Stimulated activated CD8-positive, alpha-beta memory T cell treated with anti-CD3 and anti-CD28 coated beads, Interleukin-2, amount 100 ng/mL, for 1 hour (primary cell): Measurements from ENCODE around the gene CD247.
A peak's percentile ranks its signal among the peaks of the same experiment; 100 is the strongest.

Source experiments
- DNase-seq, 2 donors: peaks; one replicate each; pipeline ENCODE4 v3.0.0-alpha.2; 2020; ENCODE audit warnings: low read depth in 2 of 2

Gene CD247

DNA sequence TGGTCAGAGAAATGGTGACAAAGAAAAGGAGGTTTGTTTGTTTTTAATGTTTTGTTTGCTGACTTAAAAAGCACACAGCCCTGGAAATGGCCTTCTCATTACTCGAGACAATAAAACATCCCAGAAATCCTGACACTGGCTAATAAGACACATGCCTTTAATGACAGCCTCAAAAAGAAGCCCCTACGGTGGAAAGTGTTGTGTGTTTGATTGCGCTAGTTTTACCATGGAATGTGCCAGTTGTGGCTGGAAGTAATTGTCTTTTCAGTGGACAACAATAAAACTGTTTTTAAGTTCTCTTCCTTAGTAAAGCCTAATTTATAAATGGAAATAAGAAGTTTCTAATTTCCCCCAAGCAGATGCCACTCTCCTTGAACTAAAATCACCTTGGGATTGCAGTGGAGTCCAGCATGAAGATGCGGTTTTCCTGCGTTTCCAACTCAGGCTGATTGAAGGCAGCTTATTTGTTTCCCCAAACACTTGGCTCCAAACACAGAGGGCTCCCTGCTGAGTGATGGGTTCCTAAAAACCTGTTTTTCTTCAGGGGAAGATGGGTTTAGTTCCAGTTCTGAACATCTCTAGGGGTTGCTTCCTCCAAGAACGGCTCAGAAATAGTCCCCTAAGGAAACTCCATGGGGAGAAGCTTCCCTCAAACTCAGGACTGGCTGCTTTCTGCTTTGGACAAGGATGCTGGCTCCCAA, 54.3 kb downstream of the CD247 start:
- DNase-seq = no peak

DNA sequence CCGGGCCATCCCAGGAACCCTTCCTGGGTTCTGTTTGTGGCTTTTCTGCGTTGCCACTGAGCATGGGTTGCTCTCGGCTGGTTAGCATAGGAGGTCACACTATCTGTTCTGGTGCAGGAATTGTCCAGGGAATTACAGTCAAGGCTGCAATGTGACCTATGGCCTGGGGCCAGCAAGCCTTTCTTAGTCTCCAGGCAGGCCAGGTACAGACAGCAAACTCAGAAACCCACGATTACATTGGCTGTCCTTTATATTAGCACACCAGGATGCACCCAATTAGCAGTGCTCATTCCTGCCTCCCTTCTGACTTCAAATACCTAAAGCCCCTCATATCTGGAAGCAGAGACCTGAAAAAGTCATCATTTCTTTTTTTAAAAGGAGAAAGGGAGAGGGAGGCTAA, 55.2 kb downstream of the CD247 start:
- no peak for DNase-seq

DNA sequence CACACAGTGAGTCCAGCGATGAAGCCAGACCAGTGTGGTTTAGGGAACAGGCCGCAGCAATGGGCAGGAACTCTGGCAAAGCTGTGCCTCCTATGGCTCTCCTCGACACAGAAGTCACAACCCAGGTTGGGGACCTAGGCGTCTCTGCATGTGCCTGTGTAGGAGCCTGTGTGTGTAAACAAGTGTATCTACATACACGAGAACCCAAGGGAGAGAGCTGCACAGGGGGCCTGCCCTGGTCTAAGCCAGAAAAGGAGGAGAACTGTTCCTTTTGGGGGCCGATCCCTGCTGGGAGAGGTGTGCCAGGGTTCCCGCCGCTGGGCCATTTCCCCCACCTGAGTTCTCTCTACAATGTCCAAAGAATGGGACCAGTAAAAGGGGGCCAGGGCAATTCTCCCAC, 56.0 kb downstream of the CD247 start:
- no peak for DNase-seq

DNA sequence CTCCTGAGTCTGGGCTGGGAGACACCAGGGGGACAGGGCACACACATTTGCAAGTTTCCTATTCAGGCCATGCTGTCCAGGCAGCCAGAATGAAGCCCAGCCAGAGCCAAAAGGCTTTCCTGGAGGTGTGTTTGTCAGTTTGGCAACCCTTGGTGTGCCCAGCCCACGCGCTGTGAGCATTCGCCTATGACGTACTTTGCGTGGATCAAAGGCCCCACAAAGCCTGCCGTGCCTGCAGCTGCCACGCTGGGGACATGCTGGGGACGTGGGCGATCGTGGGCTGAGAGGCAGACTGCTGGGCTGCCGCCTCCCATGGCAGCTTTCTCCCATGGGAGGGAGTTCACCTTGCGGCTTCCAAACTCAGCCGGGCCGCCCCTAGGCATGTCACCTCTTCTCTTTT, 57.5 kb downstream of the CD247 start:
- no peak for DNase-seq

DNA sequence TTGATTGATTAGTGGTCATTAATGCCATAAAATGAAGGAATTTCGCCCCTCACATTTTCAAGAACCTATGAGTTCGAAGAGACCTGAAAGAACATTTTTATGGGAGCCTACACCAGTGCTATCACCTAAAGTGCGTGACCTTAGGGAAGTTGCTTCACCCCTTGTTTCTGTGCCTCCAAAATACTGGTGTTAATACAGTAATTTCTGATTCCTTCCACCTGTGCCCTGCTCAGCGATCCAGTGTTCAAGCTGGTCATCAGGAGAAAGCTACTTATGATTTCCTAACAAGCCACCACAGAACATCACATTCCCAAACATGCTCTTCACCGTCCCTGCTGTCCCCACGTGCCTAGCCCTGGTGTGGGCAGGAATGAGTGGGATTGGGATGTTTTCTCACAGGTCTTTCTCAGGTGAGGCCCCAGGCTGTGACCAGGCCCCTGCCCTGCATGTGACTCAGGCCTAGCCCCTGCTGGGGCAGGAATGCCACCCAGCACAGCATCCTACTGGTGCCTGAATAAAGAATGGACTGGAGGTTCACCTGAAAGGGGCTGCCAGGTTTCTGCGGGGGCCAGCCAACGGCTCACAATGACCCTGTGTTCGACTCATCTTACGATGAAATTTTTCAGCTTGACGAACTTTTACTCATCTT, 60.3 kb downstream of the CD247 start:
- no peak for DNase-seq

DNA sequence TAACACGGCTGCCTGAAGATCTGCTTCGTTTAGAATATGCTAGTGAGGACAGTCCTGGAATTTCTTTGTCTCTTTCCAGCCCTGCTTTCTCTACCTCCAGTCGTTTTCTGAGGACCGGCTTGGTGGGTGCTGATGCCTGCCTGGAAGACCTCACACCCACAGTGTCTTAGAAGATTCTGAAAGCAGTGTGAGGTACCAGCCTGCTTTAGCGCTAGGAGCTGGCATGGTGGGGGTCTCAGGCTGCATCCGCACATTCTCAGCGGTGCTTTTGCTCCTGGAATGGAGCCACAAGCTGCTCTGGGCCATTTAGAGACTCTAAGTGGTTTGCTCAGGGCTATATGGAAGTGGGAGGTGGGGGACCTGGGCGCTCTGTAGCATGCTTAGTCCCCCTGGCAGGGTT, 61.4 kb downstream of the CD247 start:
- DNase-seq = no peak

DNA sequence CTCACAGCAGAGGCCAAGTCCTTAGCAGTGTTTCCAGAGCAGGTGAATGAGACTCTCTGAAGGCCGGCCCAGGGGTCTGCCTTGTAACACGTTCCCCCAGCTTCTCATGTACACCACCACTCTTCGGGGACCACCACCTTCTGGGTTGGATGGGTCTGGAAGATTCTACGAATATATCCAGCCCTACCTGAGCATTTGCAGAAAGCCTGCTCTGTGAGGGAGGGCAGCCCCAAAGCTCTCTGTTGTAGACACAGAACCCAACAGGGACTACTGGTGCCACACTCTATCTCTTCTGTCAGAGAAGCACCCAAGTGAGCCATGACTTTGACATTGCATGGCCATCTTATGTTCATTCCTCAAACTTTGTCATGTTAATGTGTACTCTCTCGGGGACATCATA, 61.8 kb downstream of the CD247 start:
- no peak for DNase-seq

DNA sequence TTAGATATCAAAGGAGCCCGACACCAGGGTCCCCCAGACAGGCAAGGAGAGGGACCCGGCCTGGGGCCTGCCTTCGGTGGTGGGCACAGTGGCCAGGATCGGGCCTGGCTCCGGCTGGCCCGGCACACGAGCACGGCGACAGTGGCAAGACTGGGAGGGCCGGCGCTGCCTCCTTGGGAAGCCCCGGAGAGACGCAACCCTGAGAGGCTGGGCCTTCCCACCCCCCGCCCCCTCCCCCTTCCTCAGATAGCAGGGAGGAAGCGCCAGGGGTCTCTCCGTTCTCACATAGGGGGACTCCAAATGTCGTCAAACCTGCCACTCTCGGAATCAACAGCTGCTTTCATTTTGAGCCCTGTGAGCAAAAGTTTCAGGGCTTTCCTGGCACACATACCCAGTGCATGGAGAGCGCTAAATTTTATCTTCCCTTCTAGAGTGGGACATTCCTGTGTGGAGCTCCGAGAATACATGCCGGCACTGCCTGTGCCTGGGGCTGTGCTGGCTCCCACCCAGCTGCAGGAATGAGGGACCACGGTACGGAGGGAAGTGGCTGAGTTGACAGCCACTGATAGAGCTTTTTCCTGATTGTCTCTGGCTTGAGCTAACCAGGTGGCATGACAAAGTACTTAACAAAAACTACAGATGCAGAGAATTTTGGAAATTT, 62.4 kb downstream of the CD247 start:
- no peak for DNase-seq

DNA sequence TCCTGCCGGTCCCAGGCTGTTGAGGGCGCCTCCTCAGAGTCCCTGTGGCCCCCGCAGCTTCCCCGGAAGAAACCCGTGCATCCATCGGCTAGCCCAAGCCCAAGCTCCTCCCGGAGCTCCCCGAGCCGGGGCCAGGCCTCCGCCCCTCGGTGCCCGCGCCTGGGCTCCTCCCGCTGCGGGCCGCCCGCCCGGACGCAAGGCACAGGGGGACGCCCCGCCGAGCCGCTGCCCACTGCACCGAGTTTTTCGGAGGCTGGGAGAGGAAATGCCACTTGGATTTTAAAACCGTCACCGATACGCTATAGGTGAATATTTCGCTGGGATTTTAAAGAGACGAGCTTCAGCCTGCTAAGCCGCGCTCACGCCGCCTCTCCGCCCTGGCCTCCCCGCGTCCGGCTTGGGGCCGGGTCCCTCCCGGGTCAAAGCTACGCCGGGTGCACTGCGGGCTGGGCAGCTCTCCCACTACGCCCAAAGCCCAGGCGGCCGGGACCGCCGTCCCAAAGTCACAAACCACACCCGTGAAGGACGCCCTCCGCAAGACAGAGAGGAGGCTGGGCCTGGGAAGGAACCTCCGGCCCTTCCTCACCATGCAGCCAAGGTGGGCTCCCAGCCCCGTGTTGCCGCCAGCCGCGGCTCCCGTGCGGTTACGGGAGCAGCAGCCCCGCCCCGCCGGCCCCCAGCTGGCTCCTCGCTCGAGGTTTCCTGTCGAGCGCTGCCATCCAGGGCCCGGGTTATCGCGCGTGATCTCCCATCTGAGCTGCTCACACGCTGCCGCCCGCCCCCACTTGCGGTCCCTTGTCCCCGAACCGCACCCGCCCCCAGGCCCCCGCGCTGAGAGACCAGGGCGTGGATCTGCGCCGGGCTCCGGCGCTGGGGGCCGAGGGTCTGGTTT, 63.2 kb downstream of the CD247 start:
- peak; percentile 53 to 69 for DNase-seq

DNA sequence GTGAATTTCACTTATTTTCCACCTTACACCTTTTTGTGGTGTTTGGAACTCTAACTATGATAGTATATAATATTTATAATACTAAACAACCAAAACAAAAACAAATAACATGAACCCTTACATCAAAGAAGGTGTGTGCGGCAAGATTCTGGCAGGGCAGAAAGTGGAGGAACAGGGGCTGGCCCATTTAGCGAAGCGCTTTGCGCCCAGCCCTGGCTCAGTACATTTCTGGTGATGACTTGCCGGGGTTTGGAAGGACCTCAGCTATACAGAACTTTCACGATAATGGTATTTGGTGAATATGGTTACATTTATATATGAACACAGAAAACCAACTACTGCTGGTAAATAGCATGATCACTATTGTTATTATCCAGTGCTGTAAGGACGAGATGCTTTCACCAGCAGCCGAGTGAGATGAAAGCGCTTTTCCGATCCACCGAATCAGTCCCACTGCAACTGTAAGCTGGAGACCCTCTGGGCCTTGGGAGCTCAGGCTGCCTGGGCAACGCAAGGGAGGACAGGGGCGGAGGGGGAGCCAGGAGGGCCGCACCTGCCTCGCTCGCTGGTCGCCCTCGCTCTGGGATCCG, 63.9 kb downstream of the CD247 start:
- no peak for DNase-seq

DNA sequence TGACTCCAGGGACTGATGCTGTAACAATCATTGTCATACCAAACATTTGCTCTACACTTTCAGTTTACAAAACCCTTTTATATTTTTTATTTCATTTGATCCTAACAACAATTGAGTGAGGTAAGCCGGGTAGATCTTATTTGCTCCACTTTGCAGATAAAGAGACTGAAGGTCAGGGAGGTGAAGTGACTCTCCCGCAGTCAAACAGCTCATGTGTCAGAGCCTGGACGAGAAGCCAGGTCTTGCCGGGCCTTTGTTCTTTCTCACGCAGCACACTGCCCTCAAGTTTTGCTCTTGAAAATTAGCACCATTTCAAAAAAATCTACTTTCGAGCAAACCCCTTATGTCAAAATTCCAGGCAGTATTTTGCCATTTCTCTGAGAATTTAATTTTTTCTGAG, 65.2 kb downstream of the CD247 start:
- DNase-seq = no peak

DNA sequence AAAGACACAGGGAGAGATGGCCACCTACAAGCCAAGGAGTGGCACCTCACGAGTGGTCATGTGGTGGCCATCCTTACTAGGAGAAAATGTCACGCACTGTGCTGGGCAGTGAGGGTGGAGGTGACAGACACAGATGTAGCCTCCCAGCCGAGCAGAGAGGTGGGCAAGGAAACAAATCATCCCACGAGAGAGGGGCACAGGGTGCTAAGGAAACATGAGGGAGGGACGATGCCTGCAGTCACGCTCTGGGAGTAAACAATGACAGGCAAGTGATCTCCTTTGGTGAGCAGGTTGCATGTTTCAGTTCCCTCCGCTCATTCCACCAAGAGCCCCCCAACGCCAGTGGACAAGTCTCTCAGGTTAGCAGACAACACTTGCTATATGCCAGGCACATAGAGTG, 65.8 kb downstream of the CD247 start:
- no peak for DNase-seq

DNA sequence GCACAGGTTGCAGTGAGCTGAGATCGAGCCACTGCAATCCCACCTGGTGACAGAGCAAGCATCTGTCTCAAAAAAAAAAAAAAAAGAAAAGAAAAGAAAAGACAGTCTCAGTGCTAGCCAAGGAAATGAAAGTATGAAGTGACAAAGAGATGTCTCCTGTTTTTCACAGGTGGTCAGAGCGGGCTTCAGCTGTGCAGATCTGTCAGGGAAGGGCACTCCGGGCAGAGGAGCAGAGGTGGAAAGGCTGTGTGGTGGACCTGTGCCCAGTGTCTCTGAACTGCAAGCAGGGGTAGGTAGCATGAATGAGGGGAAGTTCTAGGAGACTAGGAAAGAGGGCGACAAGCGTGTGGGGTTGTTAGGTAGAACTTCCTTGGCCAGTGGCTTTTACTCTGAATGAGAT, 67.5 kb downstream of the CD247 start:
- no peak for DNase-seq

DNA sequence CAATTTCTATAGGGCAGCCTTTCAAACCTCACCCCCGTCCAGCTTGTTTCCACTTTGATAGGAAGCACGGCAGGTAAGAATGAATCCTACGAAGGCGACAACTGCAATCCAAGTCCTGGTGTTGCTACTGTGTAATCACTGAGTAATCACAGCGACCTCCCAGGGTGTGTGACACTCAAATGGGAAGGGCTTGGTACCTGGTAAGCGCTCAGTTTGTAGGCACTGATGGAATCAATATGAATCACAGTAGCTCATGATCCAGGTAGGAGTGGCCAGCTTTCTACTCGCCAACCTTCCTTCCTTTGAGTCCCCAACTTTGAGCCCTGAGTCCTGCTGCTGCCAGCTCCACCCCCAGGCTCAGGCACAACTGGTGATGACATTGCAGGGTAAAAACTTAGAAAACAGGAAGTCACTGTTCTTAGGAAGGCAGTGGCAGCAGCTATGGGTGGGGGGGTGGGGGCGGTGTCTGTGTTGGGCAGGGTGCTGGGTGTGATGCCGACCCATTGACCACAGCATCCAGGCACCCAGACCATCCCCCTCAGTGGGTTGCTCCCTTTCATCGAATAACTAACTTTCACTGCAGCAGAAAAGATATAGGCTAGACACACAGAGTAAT, 70.7 kb downstream of the CD247 start:
- DNase-seq = no peak

DNA sequence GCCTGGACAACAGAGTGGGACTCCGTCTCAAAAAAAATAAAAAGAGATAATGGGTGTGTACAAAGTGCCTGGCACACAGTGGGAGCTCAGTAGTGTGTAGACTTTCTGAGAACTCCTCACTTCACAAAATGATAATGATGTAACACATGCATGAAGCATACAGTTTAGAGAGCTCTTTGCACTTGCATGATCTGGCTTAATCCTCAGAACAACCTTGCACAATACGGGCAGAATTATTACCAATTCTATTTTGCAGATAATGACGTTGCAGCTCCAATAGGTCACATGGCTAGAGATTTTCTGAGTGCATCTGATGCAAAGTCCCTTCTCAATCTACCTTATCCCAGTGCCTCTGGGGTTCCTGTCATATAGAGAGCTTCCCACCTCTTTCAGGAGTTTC, 71.4 kb downstream of the CD247 start:
- no peak for DNase-seq

DNA sequence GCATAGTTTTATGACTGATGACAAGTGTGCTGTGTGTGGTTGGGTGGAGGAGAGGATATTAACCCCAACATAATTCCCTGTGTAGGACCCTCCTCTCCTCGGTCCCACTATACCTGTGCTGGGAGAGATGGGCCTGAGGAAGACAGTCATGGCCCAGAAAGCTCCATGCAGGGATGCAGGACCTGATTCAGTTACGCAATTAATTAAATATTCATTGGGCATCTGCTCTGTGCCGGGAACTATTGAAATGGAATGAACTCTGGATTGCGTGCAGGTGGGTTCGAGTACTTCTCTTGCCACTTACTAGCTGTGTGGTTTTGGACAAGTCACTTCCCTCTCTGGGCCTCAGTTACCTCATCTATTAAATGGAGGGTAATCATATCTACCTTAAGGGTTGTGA, 74.6 kb downstream of the CD247 start:
- DNase-seq = no peak

DNA sequence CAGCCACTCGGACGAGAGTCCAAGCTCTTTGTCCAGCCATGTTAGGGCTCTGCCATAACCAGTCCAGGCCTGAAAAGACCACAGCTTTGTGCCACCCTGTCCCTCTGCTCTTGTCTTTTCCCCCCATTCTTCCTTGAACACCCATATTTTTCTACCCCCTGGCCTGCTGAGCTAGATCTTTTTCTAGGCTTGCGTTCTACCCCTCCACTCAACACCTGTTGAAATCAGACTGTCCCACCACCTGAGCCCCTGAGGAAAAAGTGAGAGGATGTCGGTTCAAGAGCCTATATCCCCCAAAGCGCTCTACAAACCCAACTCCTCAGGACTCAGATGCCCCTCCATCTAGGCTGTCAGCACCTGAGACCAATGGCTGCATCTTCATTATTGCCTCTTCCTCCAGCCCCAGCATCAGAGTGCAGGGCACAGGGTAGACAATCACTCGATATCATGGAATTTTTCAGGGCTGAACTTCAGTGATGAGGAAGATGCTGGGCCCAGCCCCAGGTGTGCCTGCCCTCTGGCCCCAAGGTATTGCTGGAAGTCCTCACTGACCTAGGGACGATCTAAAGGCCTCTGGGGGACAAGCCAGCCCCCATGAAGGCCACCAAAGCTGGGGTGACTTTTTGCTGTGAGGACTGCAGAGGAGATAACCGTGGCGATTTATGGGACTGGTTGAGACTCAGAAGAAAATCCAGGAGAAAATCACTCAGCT, 75.3 kb downstream of the CD247 start:
- no peak for DNase-seq

DNA sequence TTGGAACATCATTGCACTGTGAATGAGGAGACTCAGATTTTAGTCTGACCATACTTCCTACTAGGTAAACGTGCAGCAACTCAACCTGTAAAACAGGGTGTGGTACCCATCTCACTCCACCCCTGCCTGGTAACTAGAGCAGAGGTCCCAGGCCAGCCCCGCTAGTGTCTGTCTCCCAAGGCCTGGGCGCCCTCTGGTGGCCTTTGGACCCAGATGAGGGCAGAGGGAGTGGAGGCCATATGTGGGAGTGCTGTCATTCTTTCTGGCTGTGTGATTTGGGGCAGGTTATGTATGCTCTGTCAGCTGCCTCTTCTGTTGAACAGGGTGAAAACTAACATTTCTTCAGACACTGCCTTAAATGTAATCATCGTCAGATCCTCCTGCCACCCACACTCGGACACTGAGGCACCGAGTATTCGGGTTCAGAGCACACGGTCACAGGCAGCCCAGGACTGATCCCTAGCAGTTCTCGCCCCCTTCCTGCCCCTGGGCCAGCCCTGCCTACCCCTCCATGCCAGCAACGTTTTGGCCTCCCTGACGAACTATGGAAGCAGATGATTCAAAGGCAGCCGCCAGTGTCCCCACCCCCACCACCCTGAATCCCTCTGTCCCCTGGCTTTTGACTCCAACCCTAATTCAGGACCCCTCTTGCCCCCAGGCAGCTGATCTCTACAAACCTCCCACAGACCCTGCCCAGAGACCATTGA, 76.0 kb downstream of the CD247 start:
- DNase-seq = peak; percentile 67 to 73

DNA sequence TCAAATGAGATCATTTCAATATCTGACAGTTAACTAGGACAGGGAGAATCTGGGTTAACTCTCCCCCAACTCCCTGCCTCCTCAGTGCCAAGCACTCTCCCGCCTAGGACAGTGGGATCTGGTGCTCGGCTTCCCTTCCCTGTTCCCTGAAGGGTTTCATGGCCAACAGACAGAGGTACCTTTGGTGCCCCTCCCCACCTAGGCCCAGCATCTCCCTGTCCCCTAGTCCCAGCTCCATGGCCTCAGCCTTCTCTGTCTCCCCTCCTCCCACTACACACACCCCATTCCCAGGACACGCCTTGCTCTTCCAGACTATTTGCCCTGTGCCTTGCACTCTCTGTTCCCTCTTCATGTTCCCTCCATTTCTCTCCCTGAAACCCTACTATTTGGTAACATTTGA, 77.1 kb downstream of the CD247 start:
- no peak for DNase-seq

DNA sequence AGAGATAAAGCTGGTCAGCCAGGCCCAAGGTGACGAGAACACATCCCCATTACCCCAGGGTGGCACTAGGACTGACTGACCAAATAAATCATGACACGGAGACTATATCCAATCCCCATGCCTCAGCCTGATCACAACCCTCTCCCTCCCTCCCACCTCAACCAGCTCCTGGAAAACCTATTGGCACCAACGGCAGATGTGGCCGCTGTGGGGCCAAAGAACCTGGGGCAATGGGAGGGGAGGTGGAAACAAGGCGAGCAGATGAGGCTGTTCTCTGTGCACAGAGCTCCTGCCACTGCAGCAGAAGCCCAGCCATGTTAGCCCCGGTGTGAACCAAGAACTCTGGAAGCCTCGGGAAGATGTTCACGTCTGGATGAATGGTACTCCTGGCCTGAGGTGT, 77.6 kb downstream of the CD247 start:
- DNase-seq = no peak
